Parathyroid adenoma (tissue), 2 donors: Measurements from ENCODE around the gene HLCS.

Source experiments
- H2AFZ ChIP-seq: fragments of 300-600 bp; sonication (generic); one replicate; pipeline ENCODE4 v1.7.0; 2017; ENCODE audit warnings: antibody characterized with exemption, mild to moderate bottlenecking
- H3K27ac ChIP-seq: fragments of 300-600 bp; sonication (generic); one replicate; pipeline ENCODE4 v1.7.0; 2017
- H3K27me3 ChIP-seq: fragments of 300-600 bp; sonication (generic); one replicate; pipeline ENCODE4 v1.7.0; 2017; ENCODE audit warnings: low read length; ENCODE audit not compliant: control insufficient read depth, insufficient read depth
- H3K36me3 ChIP-seq: fragments of 300-600 bp; sonication (generic); one replicate; pipeline ENCODE4 v1.7.0; 2017; ENCODE audit warnings: low read length; ENCODE audit not compliant: control insufficient read depth, insufficient read depth
- H3K4me1 ChIP-seq: fragments of 300-600 bp; sonication (generic); one replicate; pipeline ENCODE4 v1.7.0; 2017; ENCODE audit warnings: control low read depth
- H3K4me2 ChIP-seq: fragments of 300-600 bp; sonication (generic); one replicate; pipeline ENCODE4 v1.7.0; 2017; ENCODE audit warnings: low read length
- H3K4me3 ChIP-seq: fragments of 300-600 bp; sonication (generic); one replicate; pipeline ENCODE4 v1.7.0; 2017; ENCODE audit warnings: low read depth, low read length
- H3K79me2 ChIP-seq: fragments of 300-600 bp; sonication (generic); one replicate; pipeline ENCODE4 v1.7.0; 2017; ENCODE audit warnings: control low read depth
- H3K9ac ChIP-seq: fragments of 300-600 bp; sonication (generic); one replicate; pipeline ENCODE4 v1.7.0; 2017; ENCODE audit warnings: mild to moderate bottlenecking
- H3K9me3 ChIP-seq: fragments of 300-600 bp; sonication (generic); one replicate; pipeline ENCODE4 v1.7.0; 2017; ENCODE audit warnings: low read length; ENCODE audit not compliant: control insufficient read depth
- CTCF ChIP-seq: fragments of 300-600 bp; sonication (generic); IDR thresholded peaks from one replicate; pipeline ENCODE4 v1.7.0; 2017; ENCODE audit warnings: antibody characterized with exemption, mild to moderate bottlenecking
- donor health status: primary hyperparathyroidism.

Gene HLCS

GRCh38 chr21:36864974-36865373 lies 101.5 kb downstream of the HLCS start:
- TF ChIP-seq CTCF = no peak
- Histone ChIP-seq H3K9ac (no peak overlapping the region), H3K4me2 (no peak overlapping the region), H3K27ac (no peak overlapping the region), H3K79me2 (no peaks in the 10 kb centered on the region), H3K9me3 (no peaks in the 10 kb centered on the region), H2AFZ (no peak overlapping the region), H3K4me3 (no peak overlapping the region), H3K27me3 (no peaks in the 10 kb centered on the region), H3K36me3 (no peaks in the 10 kb centered on the region), H3K4me1 (no peaks in the 10 kb centered on the region)

GRCh38 chr21:36863260-36863659 lies 103.2 kb downstream of the HLCS start:
- Histone ChIP-seq H3K27ac (no peak overlapping the region), H3K4me1 (no peaks in the 10 kb centered on the region), H3K4me2 (no peak overlapping the region), H3K79me2 (no peaks in the 10 kb centered on the region), H3K9me3 (no peaks in the 10 kb centered on the region), H2AFZ (no peak overlapping the region), H3K36me3 (no peaks in the 10 kb centered on the region), H3K27me3 (no peaks in the 10 kb centered on the region), H3K9ac (no peak overlapping the region), H3K4me3 (no peak overlapping the region)
- no peak for TF ChIP-seq CTCF

- Histone ChIP-seq H3K4me2 (no peak overlapping the region), H3K79me2 (no peaks in the 10 kb centered on the region), H3K9me3 (no peaks in the 10 kb centered on the region), H3K4me3 (no peak overlapping the region), H3K27me3 (no peaks in the 10 kb centered on the region), H3K36me3 (no peaks in the 10 kb centered on the region), H2AFZ (no peak overlapping the region), H3K9ac (no peak overlapping the region), H3K27ac (no peak overlapping the region), H3K4me1 (no peaks in the 10 kb centered on the region)
- no peak for TF ChIP-seq CTCF
These were observed 104.7 kb downstream of the HLCS start for GRCh38 chr21:36861595-36862323.

GRCh38 chr21:36860736-36861594 lies 105.5 kb downstream of the HLCS start:
- H3K4me1 ChIP-seq = no peaks in the 10 kb centered on the region
- TF ChIP-seq CTCF = no peak
- no peaks in the 10 kb centered on the region for H3K36me3 ChIP-seq
- no peak overlapping the region for H3K9ac ChIP-seq
- H3K9me3 ChIP-seq = no peaks in the 10 kb centered on the region
- no peak overlapping the region for H2AFZ ChIP-seq
- no peak overlapping the region for H3K4me2 ChIP-seq
- H3K27me3 ChIP-seq = no peaks in the 10 kb centered on the region
- no peaks in the 10 kb centered on the region for H3K79me2 ChIP-seq
- peak overlapping the region; percentile 32 for H3K27ac ChIP-seq
- H3K4me3 ChIP-seq = no peak overlapping the region
